GM12801 (cell line): ENCODE data around the gene DGCR8.

Experiments
- CTCF ChIP-seq: IDR thresholded peaks from one replicate; pipeline ENCODE4 v1.5.1; 2011; ENCODE audit warnings: control low read depth; ENCODE audit not compliant: insufficient read length; ENCODE audit errors: extremely low read depth

Gene DGCR8

GRCh38 chr22:20091690-20092476 lies 11.8 kb downstream of the DGCR8 start:
- TF ChIP-seq CTCF, result no peak

GRCh38 chr22:20092477-20092854 lies 12.4 kb downstream of the DGCR8 start:
- TF ChIP-seq CTCF, result no peak

GRCh38 chr22:20093418-20094196 lies 13.6 kb downstream of the DGCR8 start:
- TF ChIP-seq CTCF, result no peak

GRCh38 chr22:20094197-20094807 lies 14.3 kb downstream of the DGCR8 start:
- no peak for TF ChIP-seq CTCF

GRCh38 chr22:20095521-20095920 lies 15.5 kb downstream of the DGCR8 start:
- TF ChIP-seq CTCF, result no peak

- no peak for TF ChIP-seq CTCF
Measured at GRCh38 chr22:20096574-20097420, 16.8 kb downstream of the DGCR8 start.
